Upper lobe of right lung (tissue), 1 donor: ENCODE measurements around the gene ASF1A. TPM values are rescaled to one million over a fixed set of nuclear protein-coding genes. Genes with fewer than 3 reads are reported as not detected.

ENCODE experiments used
- ATAC-seq: fragments of 200-7000 bp; cut with Tn5 transposase; one replicate; pipeline ENCODE4 v1.9.1; 2020; ENCODE audit warnings: mild to moderate bottlenecking, moderate library complexity
- DNase-seq: peaks from one replicate; pipeline ENCODE4 v3.0.0-alpha.2; 2020
- H3K27ac ChIP-seq: fragments of 200-600 bp; one replicate; pipeline ENCODE4 v1.8.0; 2022
- H3K27me3 ChIP-seq: fragments of 200-600 bp; one replicate; pipeline ENCODE4 v1.8.0; 2022; ENCODE audit warnings: mild to moderate bottlenecking
- H3K36me3 ChIP-seq: fragments of 200-600 bp; one replicate; pipeline ENCODE4 v1.8.0; 2022
- H3K4me1 ChIP-seq: fragments of 200-600 bp; one replicate; pipeline ENCODE4 v1.8.0; 2022
- H3K4me3 ChIP-seq: fragments of 200-600 bp; one replicate; pipeline ENCODE4 v1.8.0; 2022; ENCODE audit warnings: mild to moderate bottlenecking
- H3K9me3 ChIP-seq: fragments of 200-600 bp; one replicate; pipeline ENCODE4 v1.8.0; 2022
- intact Hi-C: fragments of 100-400 bp; cut with DNase I; formaldehyde crosslinking; loops from one replicate; pipeline ENCODE4 v1.11.0; 2022
- total RNA-seq: library from RNA; stranded (reverse); fragmentation: NEBNext Ultra II Directional; extraction: Animal tissue kit (Norgen Biotek cat#: 25700); gene quantifications from one replicate; pipeline ENCODE4 v1.2.1, GENCODE V29; 2021
- TF ChIP-seq, protein P1 (sequence below): fragments of 200-600 bp; IDR thresholded peaks from one replicate; pipeline ENCODE4 v1.8.0; 2022; ENCODE audit warnings: antibody characterized with exemption
- donor health status: DM: no; HTN: yes; CAD: no; lungs with severe emphysema.

The ASF1A gene
- total RNA-seq, 1 donor from 2014 or later: 22.9 TPM

DNA sequence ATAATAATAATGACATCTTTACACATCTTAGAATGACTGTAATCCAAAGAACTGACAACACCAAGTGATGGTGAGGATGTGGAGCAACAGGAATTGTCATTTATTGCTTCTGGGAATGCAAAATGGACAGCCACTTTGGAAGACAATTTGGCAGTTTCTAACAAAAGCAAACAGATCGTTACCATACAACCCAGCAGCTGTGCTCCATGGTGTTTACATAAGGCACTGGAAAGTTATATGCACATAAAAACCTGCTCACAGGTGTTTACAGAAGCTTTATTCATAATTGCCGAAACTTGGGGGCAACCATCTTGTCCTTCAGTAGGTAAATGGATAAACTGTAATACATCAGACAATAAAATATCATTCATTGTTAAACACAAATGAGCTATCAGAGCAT is 18.3 kb upstream of the ASF1A start:
- no peaks in the 10 kb centered on the region for H3K9me3 ChIP-seq
- no peak for DNase-seq
- H3K4me1 ChIP-seq: peaks cover 12% of the 10 kb centered on the region
- H3K4me3 ChIP-seq: no peak overlapping the region
- TF ChIP-seq, protein P1, sequence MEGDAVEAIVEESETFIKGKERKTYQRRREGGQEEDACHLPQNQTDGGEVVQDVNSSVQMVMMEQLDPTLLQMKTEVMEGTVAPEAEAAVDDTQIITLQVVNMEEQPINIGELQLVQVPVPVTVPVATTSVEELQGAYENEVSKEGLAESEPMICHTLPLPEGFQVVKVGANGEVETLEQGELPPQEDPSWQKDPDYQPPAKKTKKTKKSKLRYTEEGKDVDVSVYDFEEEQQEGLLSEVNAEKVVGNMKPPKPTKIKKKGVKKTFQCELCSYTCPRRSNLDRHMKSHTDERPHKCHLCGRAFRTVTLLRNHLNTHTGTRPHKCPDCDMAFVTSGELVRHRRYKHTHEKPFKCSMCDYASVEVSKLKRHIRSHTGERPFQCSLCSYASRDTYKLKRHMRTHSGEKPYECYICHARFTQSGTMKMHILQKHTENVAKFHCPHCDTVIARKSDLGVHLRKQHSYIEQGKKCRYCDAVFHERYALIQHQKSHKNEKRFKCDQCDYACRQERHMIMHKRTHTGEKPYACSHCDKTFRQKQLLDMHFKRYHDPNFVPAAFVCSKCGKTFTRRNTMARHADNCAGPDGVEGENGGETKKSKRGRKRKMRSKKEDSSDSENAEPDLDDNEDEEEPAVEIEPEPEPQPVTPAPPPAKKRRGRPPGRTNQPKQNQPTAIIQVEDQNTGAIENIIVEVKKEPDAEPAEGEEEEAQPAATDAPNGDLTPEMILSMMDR: no peak
- intact Hi-C loops: no loop called here
- no peaks in the 10 kb centered on the region for H3K36me3 ChIP-seq
- H3K27ac ChIP-seq: no peak overlapping the region
- H3K27me3 ChIP-seq: no peaks in the 10 kb centered on the region
- no peak for ATAC-seq

DNA sequence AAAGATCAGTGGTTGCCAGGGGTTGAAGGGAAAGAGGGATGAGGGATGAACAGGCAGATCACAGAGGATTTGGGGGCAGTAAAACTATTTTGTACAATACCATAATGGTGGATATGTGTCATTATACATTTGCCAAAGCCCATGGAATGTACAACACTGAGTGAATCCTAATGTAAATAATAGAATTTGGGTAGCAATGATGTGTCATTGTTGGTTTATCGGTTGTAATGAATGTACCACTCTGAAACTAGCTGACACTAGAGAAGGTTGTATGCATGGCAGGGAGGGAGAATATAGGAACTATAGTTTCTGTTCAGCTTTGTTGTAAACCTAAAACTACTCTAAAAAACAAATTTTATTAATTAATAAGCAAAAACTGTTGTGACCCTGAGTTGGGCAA is 17.8 kb upstream of the ASF1A start:
- TF ChIP-seq, protein P1: no peak
- Histone ChIP-seq H3K27me3 (no peaks in the 10 kb centered on the region), H3K4me3 (no peak overlapping the region), H3K9me3 (no peaks in the 10 kb centered on the region), H3K27ac (no peak overlapping the region), H3K36me3 (no peaks in the 10 kb centered on the region), H3K4me1 (peaks cover 12% of the 10 kb centered on the region)
- DNase-seq: no peak
- intact Hi-C loops: no loop called here
- ATAC-seq: no peak

DNA sequence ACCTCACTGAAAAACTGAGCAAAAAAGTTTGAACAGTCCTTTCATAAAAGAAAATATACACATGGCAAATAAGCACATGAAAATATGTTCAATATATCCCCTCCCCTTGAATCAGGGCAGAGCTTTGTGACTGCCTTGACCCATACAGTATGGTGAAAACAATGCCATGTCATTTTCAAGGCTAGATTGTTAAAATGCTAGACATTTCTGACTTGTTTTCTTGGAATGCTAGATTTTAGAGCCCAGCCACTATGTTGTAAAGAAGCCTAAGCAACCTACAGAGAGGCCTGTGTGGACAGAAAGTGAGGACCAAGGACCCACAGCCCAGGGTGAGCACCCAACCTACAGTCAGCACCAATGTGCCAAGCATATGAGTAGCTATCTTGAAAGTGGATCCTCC is 17.1 kb upstream of the ASF1A start:
- TF ChIP-seq, protein P1: no peak
- peaks cover 16% of the 10 kb centered on the region for H3K4me1 ChIP-seq
- no peaks in the 10 kb centered on the region for H3K27me3 ChIP-seq
- no peak overlapping the region for H3K27ac ChIP-seq
- DNase-seq (no peak), ATAC-seq (no peak)
- intact Hi-C loops: no loop called here
- no peaks in the 10 kb centered on the region for H3K9me3 ChIP-seq
- H3K4me3 ChIP-seq: no peak overlapping the region
- no peaks in the 10 kb centered on the region for H3K36me3 ChIP-seq

DNA sequence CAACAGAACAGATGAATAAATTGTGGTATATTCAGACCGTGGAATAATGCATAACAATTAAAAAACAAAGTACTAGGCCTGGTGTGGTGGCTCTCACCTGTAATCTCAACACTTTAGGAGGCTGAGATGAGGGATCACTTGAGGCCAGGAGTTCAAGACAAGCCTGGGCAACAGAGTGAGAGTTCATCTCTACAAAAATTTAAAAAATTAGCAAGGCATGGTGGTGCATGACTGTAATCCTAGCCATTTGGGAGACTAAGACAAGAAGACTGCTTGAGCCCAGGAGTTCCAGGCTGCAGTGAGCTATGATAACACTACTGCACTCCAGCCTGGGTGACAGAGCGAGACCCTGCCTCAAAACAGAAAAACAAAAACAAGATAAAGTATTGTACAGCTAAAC is 16.1 kb upstream of the ASF1A start:
- no peak for ATAC-seq
- H3K4me1 ChIP-seq: peaks cover 22% of the 10 kb centered on the region
- H3K27me3 ChIP-seq: no peaks in the 10 kb centered on the region
- no peaks in the 10 kb centered on the region for H3K9me3 ChIP-seq
- no peak for DNase-seq
- TF ChIP-seq, protein P1: no peak
- intact Hi-C loops: no loop called here
- no peak overlapping the region for H3K27ac ChIP-seq
- H3K4me3 ChIP-seq: no peak overlapping the region
- no peaks in the 10 kb centered on the region for H3K36me3 ChIP-seq

DNA sequence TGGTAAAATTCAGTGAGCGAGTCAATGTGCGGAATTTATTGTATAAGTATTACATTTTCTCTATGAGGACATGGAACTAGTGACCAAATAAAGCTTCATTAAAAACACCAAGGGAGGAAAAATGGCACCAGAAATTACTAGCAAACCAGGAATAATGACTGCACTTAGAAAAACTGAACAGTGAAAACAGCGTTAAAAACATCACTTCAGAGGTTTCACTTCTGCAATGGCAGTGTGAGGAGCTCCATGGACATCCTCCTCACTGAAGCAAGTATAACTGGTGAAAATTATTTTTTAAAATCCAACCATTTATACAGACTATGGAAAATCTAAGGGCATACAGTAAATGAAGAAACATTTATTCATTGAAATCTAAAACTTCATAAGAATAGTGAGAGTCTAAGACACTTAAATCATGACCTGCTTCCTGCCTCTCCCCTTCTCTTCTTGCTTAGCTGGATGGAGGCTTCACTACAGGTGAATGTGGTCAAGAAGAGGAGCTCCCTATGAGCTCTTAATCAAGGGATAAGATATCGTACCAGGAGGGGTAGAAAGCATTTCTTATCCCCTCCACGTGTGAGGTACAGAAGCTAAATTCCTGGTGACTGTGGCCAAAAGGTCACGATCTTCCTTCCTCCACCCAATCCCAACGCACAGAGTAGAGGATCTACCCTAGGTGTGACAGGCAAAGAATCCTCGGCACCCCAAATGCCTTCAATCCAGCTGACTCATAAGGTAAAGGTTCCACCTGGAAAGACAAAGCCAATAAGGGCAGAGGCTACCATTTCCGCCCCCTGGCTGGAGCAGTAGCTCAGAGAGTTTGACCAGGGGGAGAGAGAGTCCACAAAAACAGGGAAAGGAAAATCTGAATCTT is 12.3 kb upstream of the ASF1A start:
- Histone ChIP-seq H3K9me3 (no peaks in the 10 kb centered on the region), H3K27ac (peak overlapping the region; percentile 34), H3K36me3 (no peaks in the 10 kb centered on the region), H3K27me3 (no peaks in the 10 kb centered on the region), H3K4me3 (no peak overlapping the region), H3K4me1 (peaks cover 28% of the 10 kb centered on the region)
- TF ChIP-seq, protein P1: no peak
- no peak for DNase-seq
- ATAC-seq: no peak
- intact Hi-C loops: no loop called here
